Subcutaneous abdominal adipose tissue (tissue), 5 donors: ENCODE data around the gene SLC26A1.

Experiments
- H3K27ac ChIP-seq: one replicate; pipeline ENCODE4 v1.7.0; 2013; ENCODE audit warnings: low read depth, mild to moderate bottlenecking, inconsistent platforms, low read length, moderate library complexity
- H3K27me3 ChIP-seq, 5 donors: one replicate each; pipeline ENCODE4 v1.7.0; 2013; ENCODE audit warnings: low read length in 5 of 5, inconsistent platforms in 1 of 5; ENCODE audit not compliant: control insufficient read depth in 5 of 5, insufficient read depth in 4 of 5
- H3K36me3 ChIP-seq, 5 donors: one replicate each; pipeline ENCODE4 v1.7.0; 2013; ENCODE audit warnings: low read length in 5 of 5; ENCODE audit not compliant: control insufficient read depth in 5 of 5, insufficient read depth in 5 of 5
- H3K4me1 ChIP-seq, 5 donors: one replicate each; pipeline ENCODE4 v1.7.0; 2013; ENCODE audit warnings: low read length in 5 of 5, mild to moderate bottlenecking in 3 of 5, moderate library complexity in 1 of 5; ENCODE audit not compliant: control insufficient read depth in 5 of 5, insufficient read depth in 5 of 5
- H3K4me3 ChIP-seq, 5 donors: one replicate each; pipeline ENCODE4 v1.7.0; 2013; ENCODE audit warnings: low read length in 5 of 5, low read depth in 1 of 5
- H3K9ac ChIP-seq, 5 donors: one replicate each; pipeline ENCODE4 v1.7.0; 2013; ENCODE audit warnings: low read length in 5 of 5, mild to moderate bottlenecking in 4 of 5, moderate library complexity in 3 of 5
- H3K9me3 ChIP-seq, 5 donors: one replicate each; pipeline ENCODE4 v1.7.0; 2013; ENCODE audit warnings: low read length in 5 of 5; ENCODE audit not compliant: control insufficient read depth in 5 of 5
- donor health status: healthy.
- donor health status: healthy.
- donor health status: healthy.
- donor health status: healthy.
- donor health status: healthy.

The SLC26A1 gene

GRCh38 chr4:1013225-1014073 is 20.2 kb upstream of the SLC26A1 start:
- no peaks in the 10 kb centered on the region for H3K9me3 ChIP-seq
- peak overlapping the region in 1 of 5 donors; percentile 28 for H3K9ac ChIP-seq
- H3K27me3 ChIP-seq, result peaks cover 0 to 5% (median 2%) of the 10 kb centered on the region in 5 donors
- H3K36me3 ChIP-seq, result peaks cover 0 to 3% (median 0%) of the 10 kb centered on the region in 5 donors
- H3K4me1 ChIP-seq, result peaks cover 0 to 61% (median 43%) of the 10 kb centered on the region in 5 donors
- H3K27ac ChIP-seq, result no peak overlapping the region
- H3K4me3 ChIP-seq, result no peak overlapping the region

DNA sequence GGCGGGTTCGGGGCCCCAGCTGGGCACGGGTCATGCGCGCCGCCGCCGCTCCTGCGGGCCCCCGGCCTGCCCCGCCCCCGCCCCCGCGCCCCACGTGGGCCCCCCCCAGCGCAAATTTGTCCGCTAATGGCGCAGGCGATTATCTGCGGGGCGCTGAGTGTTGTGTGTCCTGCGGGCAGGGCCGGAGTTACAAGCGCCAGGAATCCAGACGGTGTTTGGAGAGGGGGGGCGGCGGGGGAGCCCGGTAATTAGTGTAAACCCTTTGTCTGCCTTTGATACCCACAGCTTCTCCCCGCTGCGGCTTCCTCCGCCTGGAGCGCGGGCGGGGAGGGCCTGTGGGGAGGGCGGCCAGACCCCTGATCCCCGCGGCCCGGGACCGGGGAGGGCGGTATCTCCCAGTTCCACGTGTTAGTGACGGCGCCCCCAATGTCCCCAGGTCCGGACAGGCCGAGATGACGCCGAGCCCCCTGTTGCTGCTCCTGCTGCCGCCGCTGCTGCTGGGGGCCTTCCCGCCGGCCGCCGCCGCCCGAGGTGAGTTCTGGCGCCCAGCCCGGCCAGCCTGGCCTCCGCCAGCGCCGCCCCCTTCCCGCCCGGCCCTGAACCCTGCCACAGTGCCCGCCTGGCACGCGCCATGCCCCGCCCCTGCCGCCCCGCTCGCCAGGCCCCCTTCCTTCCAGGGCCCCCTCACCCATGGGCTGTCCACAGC is 19.0 kb upstream of the SLC26A1 start:
- Histone ChIP-seq H3K9me3 (no peaks in the 10 kb centered on the region), H3K36me3 (peaks cover 0 to 1% (median 0%) of the 10 kb centered on the region in 5 donors), H3K27ac (no peak overlapping the region), H3K27me3 (peaks cover 0 to 13% (median 5%) of the 10 kb centered on the region in 5 donors), H3K4me3 (peak overlapping the region in 4 of 5 donors; percentile 41 to 64 (median 50)), H3K4me1 (peaks cover 0 to 57% (median 43%) of the 10 kb centered on the region in 5 donors), H3K9ac (peak overlapping the region in 4 of 5 donors; percentile 30 to 70 (median 52))

GRCh38 chr4:1011666-1012033 is 18.4 kb upstream of the SLC26A1 start:
- Histone ChIP-seq H3K36me3 (no peaks in the 10 kb centered on the region), H3K9me3 (peaks cover 0 to 4% (median 0%) of the 10 kb centered on the region in 5 donors), H3K27me3 (peaks cover 0 to 13% (median 5%) of the 10 kb centered on the region in 5 donors), H3K9ac (no peak overlapping the region), H3K27ac (no peak overlapping the region), H3K4me3 (no peak overlapping the region), H3K4me1 (peaks cover 0 to 57% (median 43%) of the 10 kb centered on the region in 5 donors)

DNA sequence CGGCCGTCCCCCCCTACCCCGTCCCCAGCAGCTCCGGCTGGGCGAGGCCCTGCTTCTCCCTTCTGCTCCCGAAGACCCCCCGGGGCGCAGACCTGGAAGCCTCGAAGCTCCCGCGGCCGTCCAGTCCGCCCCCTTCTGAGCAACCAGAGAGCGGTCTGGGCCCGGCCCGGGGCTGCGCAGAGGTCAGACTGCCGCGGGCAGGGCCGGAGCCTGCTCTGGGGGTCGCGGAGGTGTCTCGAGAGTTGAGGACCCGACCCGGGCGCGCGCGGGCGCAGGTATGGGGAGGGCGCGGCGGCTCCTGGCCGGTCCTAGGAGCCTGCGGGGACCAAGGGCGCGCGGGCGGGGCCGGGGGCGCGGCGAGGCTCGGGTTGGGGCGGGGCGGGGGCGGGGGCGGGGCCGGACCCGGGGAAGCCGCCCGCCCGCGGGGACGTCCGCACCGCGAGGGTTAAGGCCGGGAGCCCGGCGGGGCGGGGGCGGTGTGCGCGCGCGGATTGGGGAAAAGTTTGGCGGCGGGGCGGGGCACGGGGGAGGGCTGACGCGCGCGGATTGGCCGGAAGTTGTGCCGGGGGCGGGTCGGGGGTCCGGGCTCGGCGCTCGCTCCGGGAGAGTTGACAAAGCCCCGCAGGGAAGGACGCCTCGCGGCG is 17.9 kb upstream of the SLC26A1 start, which contains the start of gene FGFRL1:
Gene FGFRL1, plus strand, starts transcription at position 605 of the 644 bp plus-strand sequence. CDS start 860 bp downstream, outside the sequence.
- Histone ChIP-seq H3K27me3 (peaks cover 0 to 16% (median 5%) of the 10 kb centered on the region in 5 donors), H3K27ac (no peak within 1 kb of the TSS), H3K9ac (peak within 1 kb of the TSS in 4 of 5 donors; percentile 30 to 70 (median 52)), H3K4me1 (peaks cover 0 to 57% (median 43%) of the 10 kb centered on the region in 5 donors), H3K9me3 (peaks cover 0 to 4% (median 0%) of the 10 kb centered on the region in 5 donors), H3K36me3 (no peaks in the 10 kb centered on the region), H3K4me3 (peak within 1 kb of the TSS in 4 of 5 donors; percentile 66 to 80 (median 70))

- Histone ChIP-seq H3K9me3 (peaks cover 0 to 4% (median 0%) of the 10 kb centered on the region in 5 donors), H3K36me3 (no peaks in the 10 kb centered on the region), H3K9ac (peak overlapping the region in 2 of 5 donors; percentile 51 to 56), H3K27ac (no peak overlapping the region), H3K4me1 (peaks cover 0 to 52% (median 43%) of the 10 kb centered on the region in 5 donors), H3K4me3 (peak overlapping the region in 4 of 5 donors; percentile 66 to 80 (median 70)), H3K27me3 (peaks cover 2 to 18% (median 6%) of the 10 kb centered on the region in 5 donors)
Measured at GRCh38 chr4:1010395-1011021, 17.3 kb upstream of the SLC26A1 start.

GRCh38 chr4:1009542-1010394 is 16.6 kb upstream of the SLC26A1 start:
- Histone ChIP-seq H3K9me3 (peaks cover 0 to 4% (median 0%) of the 10 kb centered on the region in 5 donors), H3K9ac (peak overlapping the region in 3 of 5 donors; percentile 51 to 73 (median 72)), H3K27me3 (peaks cover 9 to 24% (median 14%) of the 10 kb centered on the region in 5 donors), H3K27ac (no peak overlapping the region), H3K4me1 (peaks cover 0 to 51% (median 46%) of the 10 kb centered on the region in 5 donors), H3K4me3 (peak overlapping the region in 4 of 5 donors; percentile 66 to 80 (median 76)), H3K36me3 (no peaks in the 10 kb centered on the region)

DNA sequence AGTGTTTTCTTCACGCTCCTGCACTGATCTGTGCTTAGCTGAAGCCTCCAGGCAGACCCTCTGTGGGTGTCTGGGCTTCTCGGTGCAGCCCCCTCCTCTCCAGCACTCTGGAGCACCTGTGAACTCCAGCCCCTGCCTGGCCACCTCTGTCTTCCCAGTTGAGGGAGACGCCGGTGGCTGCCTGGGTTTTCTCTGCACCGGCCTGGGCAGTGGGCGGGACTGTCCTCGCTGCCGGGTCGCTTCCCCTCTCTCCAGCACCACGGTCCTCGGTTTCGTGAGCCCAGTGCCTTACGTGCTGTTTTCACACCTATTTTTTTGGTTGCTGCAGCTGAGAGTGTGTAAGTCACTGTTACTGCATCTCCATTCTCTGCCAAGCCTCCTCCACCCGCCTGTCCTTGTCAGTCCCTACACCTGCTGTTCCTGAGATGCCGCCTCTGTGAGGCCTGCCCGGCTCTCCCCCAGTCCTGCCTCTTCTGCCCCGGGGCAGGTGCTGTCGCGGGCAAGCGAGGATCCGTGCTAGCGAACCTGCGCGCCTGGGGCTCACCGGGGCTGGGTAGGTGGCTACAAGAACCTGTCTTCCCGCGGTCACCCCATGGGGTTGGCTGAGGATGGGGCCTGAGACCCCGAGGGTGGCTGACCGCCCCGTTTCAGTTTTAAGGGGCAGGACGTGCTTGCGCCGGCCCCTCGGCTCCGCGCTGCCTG is 15.8 kb upstream of the SLC26A1 start:
- no peak overlapping the region for H3K27ac ChIP-seq
- peak overlapping the region in 4 of 5 donors; percentile 41 to 73 (median 72) for H3K9ac ChIP-seq
- peaks cover 0 to 48% (median 41%) of the 10 kb centered on the region in 5 donors for H3K4me1 ChIP-seq
- H3K36me3 ChIP-seq, result no peaks in the 10 kb centered on the region
- H3K27me3 ChIP-seq, result peaks cover 11 to 30% (median 18%) of the 10 kb centered on the region in 5 donors
- peak overlapping the region; percentile 55 to 79 (median 74) for H3K4me3 ChIP-seq
- H3K9me3 ChIP-seq, result peaks cover 0 to 4% (median 0%) of the 10 kb centered on the region in 5 donors

- Histone ChIP-seq H3K27ac (no peak overlapping the region), H3K4me3 (no peak overlapping the region), H3K27me3 (peaks cover 25 to 47% (median 32%) of the 10 kb centered on the region in 5 donors), H3K36me3 (no peaks in the 10 kb centered on the region), H3K9ac (no peak overlapping the region), H3K4me1 (peaks cover 0 to 47% (median 39%) of the 10 kb centered on the region in 5 donors), H3K9me3 (peaks cover 0 to 4% (median 0%) of the 10 kb centered on the region in 5 donors)
Measured at GRCh38 chr4:1006856-1007255, 13.7 kb upstream of the SLC26A1 start.
